ENCODE measurements around the gene MT3.

DNA sequence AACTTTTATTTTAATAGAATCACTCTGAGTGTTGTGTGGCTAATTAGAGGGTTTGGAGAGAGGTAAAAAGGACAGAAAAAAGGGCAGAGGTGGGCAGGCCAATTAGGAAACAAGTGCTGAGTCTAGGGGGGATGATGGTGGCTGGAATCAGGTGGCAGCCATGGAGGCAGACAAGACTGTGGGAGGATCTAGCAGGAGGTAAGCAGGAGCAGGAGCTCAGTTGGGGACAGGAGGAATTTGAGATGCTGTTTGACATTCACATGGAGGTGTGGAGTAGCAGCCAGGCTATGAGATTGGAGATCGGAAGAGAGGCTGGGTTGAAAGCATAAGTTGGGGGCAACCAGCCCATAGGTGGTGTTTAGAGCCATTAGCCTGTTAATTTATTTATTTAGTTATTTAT lies 28.2 kb upstream of the MT3 start:
- TF ChIP-seq POLR2AphosphoS5 (IDR thresholded peaks at IDR 0.05; ENCODE audit: borderline replicate concordance, low read depth, low read length) (no peak), EZH2 (IDR thresholded peaks at IDR 0.05) (no peak), FOXP2 (optimal IDR thresholded peaks at IDR 0.05; ENCODE audit: control extremely low read depth, extremely low read length, insufficient read depth) (no peak)

Data from SK-N-MC (cell line).